HCT116 (cell line): ENCODE measurements around the gene NEURL1.
"Not testable (repeated sequence)": the region's sequence is repeated elsewhere in the genome, so short reads cannot be mapped to it uniquely, and the experiment has no call there.

Experiments used
- CEBPB ChIP-seq: IDR thresholded peaks from 2 replicates; pipeline ENCODE4 v1.6.1; 2012; ENCODE audit warnings: low read depth
- EGR1 ChIP-seq: IDR thresholded peaks from 2 replicates; pipeline ENCODE4 v1.6.1; 2012; ENCODE audit warnings: low read depth
- JUND ChIP-seq: IDR thresholded peaks from 2 replicates; pipeline ENCODE4 v1.6.1; 2012
- POLR2A ChIP-seq: IDR thresholded peaks from 2 replicates; pipeline ENCODE4 v1.7.0; 2011; ENCODE audit warnings: borderline replicate concordance; ENCODE audit not compliant: insufficient read depth, insufficient read length; ENCODE audit errors: extremely low read depth
- TCF7L2 ChIP-seq: IDR thresholded peaks from 2 replicates; pipeline ENCODE4 v1.7.0; 2011; ENCODE audit warnings: borderline replicate concordance, inconsistent platforms; ENCODE audit not compliant: insufficient read depth, insufficient read length; ENCODE audit errors: extremely low read depth
- ZFX ChIP-seq: fragments of 450-650 bp; IDR thresholded peaks from 2 replicates; pipeline ENCODE4 v1.6.1; 2017
- TF ChIP-seq, protein P1 (sequence below): IDR thresholded peaks from 2 replicates; pipeline ENCODE4 v1.6.1; 2012
- TF ChIP-seq, protein P2 (sequence below), 3 experiments: fragments of 200-600 bp in 1 of 3; sonication (generic) in 1 of 3; IDR thresholded peaks in 2 of 3; conservative IDR thresholded peaks in 1 of 3; 2 replicates each; pipeline ENCODE4 v1.5.1; 2012 to 2017; ENCODE audit warnings: low read depth in 2 of 3, low read length in 2 of 3, antibody characterized with exemption in 1 of 3, borderline replicate concordance in 1 of 3, control low read depth in 1 of 3, mild to moderate bottlenecking in 1 of 3, mixed read lengths in 1 of 3, mixed run types in 1 of 3, moderate library complexity in 1 of 3; ENCODE audit not compliant: insufficient read depth in 1 of 3

DNA sequence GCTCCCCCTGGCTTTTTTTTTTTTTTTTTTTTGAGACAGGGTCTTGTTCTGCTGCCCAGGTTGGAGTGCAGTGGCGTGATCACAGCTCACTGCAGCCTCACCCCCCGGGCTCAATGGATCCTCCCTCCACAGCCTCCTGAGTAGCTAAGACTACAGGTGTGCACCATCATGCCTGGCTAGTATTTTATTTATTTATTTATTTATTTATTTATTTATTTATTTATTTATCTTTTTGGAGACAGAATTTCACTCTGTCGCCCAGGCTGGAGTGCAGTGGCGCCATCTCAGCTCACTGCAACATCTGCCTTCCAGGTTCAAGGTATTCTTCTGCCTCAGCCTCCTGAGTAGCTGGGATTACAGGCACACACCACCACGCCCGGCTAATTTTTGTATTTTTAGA lies 10.3 kb downstream of the NEURL1 start:
- TF ChIP-seq POLR2A, ZFX, EGR1, JUND, TCF7L2, CEBPB: not testable (repeated sequence)
- TF ChIP-seq, protein P1, sequence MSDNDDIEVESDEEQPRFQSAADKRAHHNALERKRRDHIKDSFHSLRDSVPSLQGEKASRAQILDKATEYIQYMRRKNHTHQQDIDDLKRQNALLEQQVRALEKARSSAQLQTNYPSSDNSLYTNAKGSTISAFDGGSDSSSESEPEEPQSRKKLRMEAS, result not testable (repeated sequence)
- TF ChIP-seq, protein P2, sequence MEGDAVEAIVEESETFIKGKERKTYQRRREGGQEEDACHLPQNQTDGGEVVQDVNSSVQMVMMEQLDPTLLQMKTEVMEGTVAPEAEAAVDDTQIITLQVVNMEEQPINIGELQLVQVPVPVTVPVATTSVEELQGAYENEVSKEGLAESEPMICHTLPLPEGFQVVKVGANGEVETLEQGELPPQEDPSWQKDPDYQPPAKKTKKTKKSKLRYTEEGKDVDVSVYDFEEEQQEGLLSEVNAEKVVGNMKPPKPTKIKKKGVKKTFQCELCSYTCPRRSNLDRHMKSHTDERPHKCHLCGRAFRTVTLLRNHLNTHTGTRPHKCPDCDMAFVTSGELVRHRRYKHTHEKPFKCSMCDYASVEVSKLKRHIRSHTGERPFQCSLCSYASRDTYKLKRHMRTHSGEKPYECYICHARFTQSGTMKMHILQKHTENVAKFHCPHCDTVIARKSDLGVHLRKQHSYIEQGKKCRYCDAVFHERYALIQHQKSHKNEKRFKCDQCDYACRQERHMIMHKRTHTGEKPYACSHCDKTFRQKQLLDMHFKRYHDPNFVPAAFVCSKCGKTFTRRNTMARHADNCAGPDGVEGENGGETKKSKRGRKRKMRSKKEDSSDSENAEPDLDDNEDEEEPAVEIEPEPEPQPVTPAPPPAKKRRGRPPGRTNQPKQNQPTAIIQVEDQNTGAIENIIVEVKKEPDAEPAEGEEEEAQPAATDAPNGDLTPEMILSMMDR (IDR thresholded peaks at IDR 0.05 in 2 of 3, conservative IDR thresholded peaks at IDR 0.05 in 1 of 3; ENCODE audit: borderline replicate concordance in 1 of 3, insufficient read depth in 1 of 3, low read depth in 2 of 3, low read length in 2 of 3), result not testable (repeated sequence)
